HEK293 (cell line): ENCODE measurements around the gene SLC13A3.

Experiments used
- CTCF ChIA-PET: fragments of 350-600 bp; formaldehyde crosslinking; extraction: SDS; loops from one replicate; lab custom pipeline; 2021; ENCODE audit warnings: antibody characterized with exemption; lab: Yijun Ruan, JAX
- POLR2A ChIA-PET: fragments of 300-600 bp; formaldehyde crosslinking; extraction: SDS; loops from one replicate; lab custom pipeline; 2020; ENCODE audit warnings: antibody characterized with exemption, inconsistent platforms; lab: Yijun Ruan, JAX
- H3K27ac ChIP-seq: fragments of 200-500 bp; sonication (Bioruptor generic); 2 replicates; pipeline ENCODE4 v1.5.1; 2014; ENCODE audit warnings: low read depth, low read length, control low read depth, inconsistent platforms; ENCODE audit errors: extremely low read depth
- H3K36me3 ChIP-seq, 2 experiments: fragments of 200-500 bp in 1 of 2; sonication (Bioruptor generic) in 1 of 2; 1 replicate in 1 of 2; 2 replicates in 1 of 2; pipeline ENCODE4 v1.5.1; 2014 to 2017; ENCODE audit warnings: inconsistent platforms in 2 of 2, low read length in 2 of 2; ENCODE audit not compliant: control insufficient read depth in 2 of 2, insufficient read depth in 1 of 2
- H3K4me1 ChIP-seq: fragments of 200-500 bp; sonication (Bioruptor generic); 2 replicates; pipeline ENCODE4 v1.5.1; 2014; ENCODE audit warnings: mild to moderate bottlenecking, low read length, inconsistent platforms; ENCODE audit not compliant: control insufficient read depth, insufficient read depth
- H3K4me3 ChIP-seq: 2 replicates; pipeline ENCODE4 v1.5.1; 2011; ENCODE audit warnings: low read depth, mild to moderate bottlenecking, control low read depth, low read length, moderate library complexity
- H3K9me3 ChIP-seq: fragments of 200-500 bp; sonication (Bioruptor generic); 2 replicates; pipeline ENCODE4 v1.5.1; 2014; ENCODE audit warnings: low read depth, low read length, inconsistent platforms; ENCODE audit not compliant: control insufficient read depth, insufficient read depth
- EGR2 ChIP-seq: fragments of 450-650 bp; formaldehyde crosslinking; IDR thresholded peaks from 2 replicates; pipeline ENCODE4 v1.5.1; 2016; ENCODE audit warnings: low read depth, missing biosample characterization, missing genetic modification characterization
- KLF1 ChIP-seq: fragments of 450-650 bp; formaldehyde crosslinking; IDR thresholded peaks from 2 replicates; pipeline ENCODE4 v1.5.1; 2016; ENCODE audit warnings: missing biosample characterization, missing genetic modification characterization
- KLF7 ChIP-seq: fragments of 450-650 bp; formaldehyde crosslinking; IDR thresholded peaks from 2 replicates; pipeline ENCODE4 v1.5.1; 2016; ENCODE audit warnings: missing biosample characterization, missing genetic modification characterization, borderline replicate concordance
- MYNN ChIP-seq: fragments of 450-650 bp; formaldehyde crosslinking; IDR thresholded peaks from 2 replicates; pipeline ENCODE4 v1.5.1; 2016; ENCODE audit warnings: missing biosample characterization, missing genetic modification characterization, borderline replicate concordance
- PRDM1 ChIP-seq: fragments of 450-650 bp; formaldehyde crosslinking; IDR thresholded peaks from 2 replicates; pipeline ENCODE4; 2016; ENCODE audit warnings: missing biosample characterization, missing genetic modification characterization
- SP3 ChIP-seq: fragments of 450-650 bp; formaldehyde crosslinking; IDR thresholded peaks from 2 replicates; pipeline ENCODE4 v1.5.1; 2016; ENCODE audit warnings: missing biosample characterization, missing genetic modification characterization
- SP7 ChIP-seq: fragments of 450-650 bp; formaldehyde crosslinking; IDR thresholded peaks from 2 replicates; pipeline ENCODE4 v1.5.1; 2016; ENCODE audit warnings: missing biosample characterization, missing genetic modification characterization
- TRIM28 ChIP-seq: IDR thresholded peaks from 2 replicates; pipeline ENCODE4 v1.6.1; 2011; ENCODE audit warnings: low read length, control low read depth, borderline replicate concordance
- YY1 ChIP-seq: fragments of 450-650 bp; formaldehyde crosslinking; IDR thresholded peaks from 2 replicates; pipeline ENCODE4 v1.5.1; 2018; ENCODE audit warnings: missing biosample characterization, missing genetic modification characterization
- ZBTB11 ChIP-seq: fragments of 450-650 bp; formaldehyde crosslinking; conservative IDR thresholded peaks from 2 replicates; pipeline ENCODE4 v1.5.1; 2016; ENCODE audit warnings: low read depth, missing biosample characterization, missing genetic modification characterization
- ZFHX2 ChIP-seq: fragments of 450-650 bp; formaldehyde crosslinking; conservative IDR thresholded peaks from 2 replicates; pipeline ENCODE4 v1.5.1; 2016; ENCODE audit warnings: missing biosample characterization, missing genetic modification characterization
- ZNF169 ChIP-seq: fragments of 450-650 bp; formaldehyde crosslinking; IDR thresholded peaks from 2 replicates; pipeline ENCODE4 v1.5.1; 2016; ENCODE audit warnings: missing biosample characterization, missing genetic modification characterization
- ZNF19 ChIP-seq: fragments of 450-650 bp; formaldehyde crosslinking; IDR thresholded peaks from 2 replicates; pipeline ENCODE4; 2016; ENCODE audit warnings: missing biosample characterization, missing genetic modification characterization, low read depth
- ZNF2 ChIP-seq: fragments of 450-650 bp; formaldehyde crosslinking; IDR thresholded peaks from 2 replicates; pipeline ENCODE4 v1.5.1; 2016; ENCODE audit warnings: missing biosample characterization, missing genetic modification characterization
- ZNF214 ChIP-seq: fragments of 450-650 bp; formaldehyde crosslinking; IDR thresholded peaks from 2 replicates; pipeline ENCODE4 v1.5.1; 2017; ENCODE audit warnings: missing biosample characterization, mild to moderate bottlenecking, missing genetic modification characterization, borderline replicate concordance
- ZNF221 ChIP-seq: fragments of 450-650 bp; formaldehyde crosslinking; IDR thresholded peaks from 2 replicates; pipeline ENCODE4 v1.5.1; 2017; ENCODE audit warnings: missing biosample characterization, missing genetic modification characterization, borderline replicate concordance
- ZNF324 ChIP-seq: fragments of 450-650 bp; formaldehyde crosslinking; IDR thresholded peaks from 2 replicates; pipeline ENCODE4 v1.5.1; 2016; ENCODE audit warnings: missing biosample characterization, missing genetic modification characterization
- ZNF350 ChIP-seq: fragments of 450-650 bp; formaldehyde crosslinking; IDR thresholded peaks from 2 replicates; pipeline ENCODE4 v1.5.0; 2017; ENCODE audit warnings: missing biosample characterization, mild to moderate bottlenecking, missing genetic modification characterization
- ZNF37A ChIP-seq: fragments of 450-650 bp; IDR thresholded peaks from 2 replicates; pipeline ENCODE4 v1.5.1; 2018; ENCODE audit warnings: missing biosample characterization, missing genetic modification characterization
- ZNF571 ChIP-seq: fragments of 450-650 bp; formaldehyde crosslinking; IDR thresholded peaks from 2 replicates; pipeline ENCODE4 v1.5.0; 2017; ENCODE audit warnings: missing biosample characterization, missing genetic modification characterization
- ZNF585B ChIP-seq: fragments of 450-650 bp; formaldehyde crosslinking; IDR thresholded peaks from 2 replicates; pipeline ENCODE4 v1.5.1; 2016; ENCODE audit warnings: missing biosample characterization, missing genetic modification characterization
- ZNF623 ChIP-seq: fragments of 450-650 bp; formaldehyde crosslinking; IDR thresholded peaks from 2 replicates; pipeline ENCODE4 v1.5.1; 2016; ENCODE audit warnings: missing biosample characterization, missing genetic modification characterization
- ZNF660 ChIP-seq: fragments of 450-650 bp; IDR thresholded peaks from 2 replicates; pipeline ENCODE4 v1.5.1; 2018; ENCODE audit warnings: missing biosample characterization, mild to moderate bottlenecking, missing genetic modification characterization
- ZNF785 ChIP-seq: fragments of 450-650 bp; formaldehyde crosslinking; IDR thresholded peaks from 2 replicates; pipeline ENCODE4 v1.5.1; 2016; ENCODE audit warnings: missing biosample characterization, missing genetic modification characterization
- TF ChIP-seq, protein P1 (sequence below): fragments of 450-650 bp; formaldehyde crosslinking; IDR thresholded peaks from 2 replicates; pipeline ENCODE4 v1.5.1; 2016; ENCODE audit warnings: missing biosample characterization, missing genetic modification characterization, borderline replicate concordance
- TF ChIP-seq, protein P2 (sequence below): fragments of 450-650 bp; formaldehyde crosslinking; IDR thresholded peaks from 2 replicates; pipeline ENCODE4 v1.5.1; 2016; ENCODE audit warnings: missing biosample characterization, missing genetic modification characterization

Gene SLC13A3

GRCh38 chr20:46666306-46666705, 15.0 kb upstream of the SLC13A3 start:
- H3K36me3 ChIP-seq: no peaks in the 10 kb centered on the region
- H3K9me3 ChIP-seq: no peaks in the 10 kb centered on the region
- CTCF ChIA-PET: interaction anchor here (1.6 kb wide), 1 partner anchor 15 kb away, joined by 4 read pairs; no protein-coding TSS in a partner anchor
- H3K4me1 ChIP-seq: no peaks in the 10 kb centered on the region
- H3K27ac ChIP-seq: no peak overlapping the region
- no peak for TF ChIP-seq MYNN
- no peak for TF ChIP-seq ZNF221 (tag by site-specific recombination)
- TF ChIP-seq SP7: no peak
- TF ChIP-seq YY1 (tag by site-specific recombination): no peak
- no peak for TF ChIP-seq ZNF571 (tag by site-specific recombination)
- no peak for TF ChIP-seq ZNF660 (tag by site-specific recombination)
- no peak for TF ChIP-seq TRIM28
- no peak for TF ChIP-seq KLF1 (tag by site-specific recombination)
- no peak for TF ChIP-seq ZNF350
- TF ChIP-seq ZNF214 (tag by site-specific recombination): no peak
- TF ChIP-seq EGR2 (tag by site-specific recombination): no peak
- TF ChIP-seq ZNF2 (tag by site-specific recombination): no peak
- no peak for TF ChIP-seq PRDM1 (tag by site-specific recombination)
- TF ChIP-seq ZNF37A (tag by site-specific recombination): no peak
- TF ChIP-seq ZFHX2 (tag by site-specific recombination): no peak
- no peak for TF ChIP-seq ZNF169 (tag by site-specific recombination)
- TF ChIP-seq ZNF585B (tag by site-specific recombination): no peak
- TF ChIP-seq, protein P1, sequence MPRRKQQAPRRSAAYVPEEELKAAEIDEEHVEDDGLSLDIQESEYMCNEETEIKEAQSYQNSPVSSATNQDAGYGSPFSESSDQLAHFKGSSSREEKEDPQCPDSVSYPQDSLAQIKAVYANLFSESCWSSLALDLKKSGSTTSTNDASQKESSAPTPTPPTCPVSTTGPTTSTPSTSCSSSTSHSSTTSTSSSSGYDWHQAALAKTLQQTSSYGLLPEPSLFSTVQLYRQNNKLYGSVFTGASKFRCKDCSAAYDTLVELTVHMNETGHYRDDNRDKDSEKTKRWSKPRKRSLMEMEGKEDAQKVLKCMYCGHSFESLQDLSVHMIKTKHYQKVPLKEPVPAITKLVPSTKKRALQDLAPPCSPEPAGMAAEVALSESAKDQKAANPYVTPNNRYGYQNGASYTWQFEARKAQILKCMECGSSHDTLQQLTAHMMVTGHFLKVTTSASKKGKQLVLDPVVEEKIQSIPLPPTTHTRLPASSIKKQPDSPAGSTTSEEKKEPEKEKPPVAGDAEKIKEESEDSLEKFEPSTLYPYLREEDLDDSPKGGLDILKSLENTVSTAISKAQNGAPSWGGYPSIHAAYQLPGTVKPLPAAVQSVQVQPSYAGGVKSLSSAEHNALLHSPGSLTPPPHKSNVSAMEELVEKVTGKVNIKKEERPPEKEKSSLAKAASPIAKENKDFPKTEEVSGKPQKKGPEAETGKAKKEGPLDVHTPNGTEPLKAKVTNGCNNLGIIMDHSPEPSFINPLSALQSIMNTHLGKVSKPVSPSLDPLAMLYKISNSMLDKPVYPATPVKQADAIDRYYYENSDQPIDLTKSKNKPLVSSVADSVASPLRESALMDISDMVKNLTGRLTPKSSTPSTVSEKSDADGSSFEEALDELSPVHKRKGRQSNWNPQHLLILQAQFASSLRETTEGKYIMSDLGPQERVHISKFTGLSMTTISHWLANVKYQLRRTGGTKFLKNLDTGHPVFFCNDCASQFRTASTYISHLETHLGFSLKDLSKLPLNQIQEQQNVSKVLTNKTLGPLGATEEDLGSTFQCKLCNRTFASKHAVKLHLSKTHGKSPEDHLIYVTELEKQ (tag by site-specific recombination): no peak
- no peak for TF ChIP-seq ZNF623 (tag by site-specific recombination)
- TF ChIP-seq ZNF19 (tag by site-specific recombination): no peak
- POLR2A ChIA-PET: no interaction called here
- H3K4me3 ChIP-seq: no peak overlapping the region

DNA sequence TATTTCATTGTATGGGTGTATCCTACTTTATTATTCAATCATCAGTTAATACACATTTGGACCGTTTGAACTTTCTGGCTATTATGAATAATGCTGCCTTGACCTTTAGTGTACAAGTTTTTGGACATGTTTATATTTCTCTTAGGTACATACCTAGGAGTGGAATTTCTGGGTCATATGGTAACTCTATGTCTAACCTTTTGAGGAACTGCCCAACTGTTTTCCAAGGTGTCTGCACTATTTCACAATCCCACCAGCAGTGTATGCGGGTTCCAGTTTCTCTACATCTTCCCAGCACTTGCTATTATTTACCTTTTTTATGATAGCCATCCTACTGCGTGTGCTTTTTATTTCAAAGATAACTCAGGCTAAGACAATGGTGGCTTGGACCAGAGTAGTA, 14.3 kb upstream of the SLC13A3 start:
- Histone ChIP-seq H3K4me3 (no peak overlapping the region), H3K4me1 (no peaks in the 10 kb centered on the region), H3K36me3 (no peaks in the 10 kb centered on the region), H3K9me3 (no peaks in the 10 kb centered on the region), H3K27ac (no peak overlapping the region)
- POLR2A ChIA-PET: interaction anchor here (0.6 kb wide), 1 partner anchor 10 kb away, joined by 4 read pairs; no protein-coding TSS in a partner anchor
- CTCF ChIA-PET: interaction anchor here (1.6 kb wide), 1 partner anchor 16 kb away, joined by 4 read pairs; no protein-coding TSS in a partner anchor
- TF ChIP-seq KLF7 (tag by site-specific recombination): no peak

DNA sequence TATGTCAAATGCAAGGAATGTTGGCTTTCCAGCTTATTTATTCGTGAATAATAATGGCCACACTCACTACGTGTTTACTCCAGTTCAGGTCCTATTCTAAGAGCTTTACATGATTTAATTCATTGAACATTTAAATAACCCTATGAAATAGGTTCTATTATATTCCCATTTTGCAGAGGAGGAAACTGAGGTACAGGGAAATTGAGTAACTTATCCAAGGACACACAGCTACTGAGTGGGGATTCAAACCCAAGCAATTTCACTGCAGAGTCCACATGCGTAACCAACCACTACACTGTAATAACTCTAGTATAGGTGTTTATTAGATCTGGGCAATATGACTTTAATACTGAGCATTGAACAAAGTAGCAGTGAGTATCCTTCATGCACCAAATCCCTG, 12.3 kb upstream of the SLC13A3 start:
- ChIA-PET POLR2A (no interaction called here), CTCF (interaction anchor here (1.4 kb wide), 1 partner anchor 19 kb away, joined by 4 read pairs; no protein-coding TSS in a partner anchor)
- Histone ChIP-seq H3K36me3 (no peaks in the 10 kb centered on the region), H3K9me3 (no peaks in the 10 kb centered on the region), H3K4me1 (no peaks in the 10 kb centered on the region), H3K27ac (no peak overlapping the region), H3K4me3 (no peak overlapping the region)
- TF ChIP-seq ZNF785 (tag by site-specific recombination) (no peak), ZBTB11 (tag by site-specific recombination) (no peak), ZNF324 (tag by site-specific recombination) (no peak), SP3 (tag by site-specific recombination) (no peak)
- TF ChIP-seq, protein P2, sequence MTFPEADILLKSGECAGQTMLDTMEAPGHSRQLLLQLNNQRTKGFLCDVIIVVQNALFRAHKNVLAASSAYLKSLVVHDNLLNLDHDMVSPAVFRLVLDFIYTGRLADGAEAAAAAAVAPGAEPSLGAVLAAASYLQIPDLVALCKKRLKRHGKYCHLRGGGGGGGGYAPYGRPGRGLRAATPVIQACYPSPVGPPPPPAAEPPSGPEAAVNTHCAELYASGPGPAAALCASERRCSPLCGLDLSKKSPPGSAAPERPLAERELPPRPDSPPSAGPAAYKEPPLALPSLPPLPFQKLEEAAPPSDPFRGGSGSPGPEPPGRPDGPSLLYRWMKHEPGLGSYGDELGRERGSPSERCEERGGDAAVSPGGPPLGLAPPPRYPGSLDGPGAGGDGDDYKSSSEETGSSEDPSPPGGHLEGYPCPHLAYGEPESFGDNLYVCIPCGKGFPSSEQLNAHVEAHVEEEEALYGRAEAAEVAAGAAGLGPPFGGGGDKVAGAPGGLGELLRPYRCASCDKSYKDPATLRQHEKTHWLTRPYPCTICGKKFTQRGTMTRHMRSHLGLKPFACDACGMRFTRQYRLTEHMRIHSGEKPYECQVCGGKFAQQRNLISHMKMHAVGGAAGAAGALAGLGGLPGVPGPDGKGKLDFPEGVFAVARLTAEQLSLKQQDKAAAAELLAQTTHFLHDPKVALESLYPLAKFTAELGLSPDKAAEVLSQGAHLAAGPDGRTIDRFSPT (tag by site-specific recombination): no peak
